Thyroid gland (tissue), 4 donors: ENCODE measurements around the gene NEK6.

Experiments used
- CTCF ChIP-seq, 6 experiments: fragments of 200-600 bp in 3 of 6; fragments of 450-650 bp in 3 of 6; sonication (generic) in 3 of 6; IDR thresholded peaks; one replicate each; pipeline ENCODE4 v1.5.1; 2016 to 2019; ENCODE audit warnings: antibody characterized with exemption in 6 of 6, mild to moderate bottlenecking in 2 of 6, inconsistent platforms in 1 of 6, moderate library complexity in 1 of 6
- POLR2A ChIP-seq, 2 donors: fragments of 450-650 bp; IDR thresholded peaks; one replicate each; pipeline ENCODE4 v1.6.1; 2017; ENCODE audit warnings: antibody characterized with exemption in 2 of 2, mild to moderate bottlenecking in 2 of 2, moderate library complexity in 1 of 2

GRCh38 chr9:124209774-124210173 lies 48.0 kb upstream of the NEK6 start:
- TF ChIP-seq CTCF (IDR thresholded peaks at IDR 0.05) (no peak), POLR2A (IDR thresholded peaks at IDR 0.05) (no peak)
